Measurements from ENCODE around the gene HTR4.

DNA sequence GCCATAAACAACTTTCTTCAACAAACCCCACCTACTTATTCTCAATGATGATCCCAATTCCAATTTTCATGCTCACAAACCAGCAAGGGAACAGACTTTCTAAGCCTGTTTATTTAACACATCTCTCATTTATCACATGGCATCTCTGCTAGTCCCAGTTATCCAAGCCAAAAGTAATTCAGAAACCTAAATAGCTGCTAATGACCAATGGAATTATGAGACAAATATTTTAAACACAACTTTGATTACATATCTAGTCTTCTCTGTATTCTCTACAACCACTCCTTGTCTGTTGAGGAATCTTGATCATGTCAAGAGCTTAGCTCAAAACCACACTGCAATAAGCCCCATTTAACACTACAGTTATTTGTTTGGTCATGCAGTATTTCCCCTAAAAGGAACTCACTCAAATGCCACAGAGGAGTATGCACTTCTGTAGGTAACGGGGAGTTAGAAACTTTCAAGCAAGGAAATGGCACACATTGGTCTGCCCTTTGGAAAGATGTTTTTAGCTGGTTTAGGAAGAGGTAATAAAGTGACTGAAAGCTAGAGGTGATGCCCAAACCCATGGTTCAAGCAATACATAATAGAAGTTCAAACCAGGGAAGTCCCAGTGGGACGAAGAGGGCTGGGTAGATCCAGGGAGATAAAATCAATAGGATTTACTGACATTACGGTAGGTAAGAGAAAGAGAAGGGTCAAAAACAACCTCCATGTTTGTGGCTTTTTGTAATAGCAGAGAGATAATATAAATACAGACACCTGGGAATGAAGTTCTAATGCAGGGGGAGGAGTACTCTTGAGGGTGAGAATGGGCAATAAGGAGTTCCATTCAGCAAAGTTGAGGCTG lies 42.1 kb upstream of the HTR4 start:
- TF ChIP-seq CTCF (IDR thresholded peaks at IDR 0.05) (no peak), EP300 (IDR thresholded peaks at IDR 0.05) (no peak), POLR2A (IDR thresholded peaks at IDR 0.05) (no peak)
